Liver (tissue), 9 donors: Measurements from ENCODE around the gene SLC38A4. TPM values are rescaled to one million over a fixed set of nuclear protein-coding genes. Genes with fewer than 3 reads are reported as not detected.

ENCODE experiments used
- DNase-seq: peaks from one replicate; pipeline ENCODE4 v3.0.0-alpha.2; 2017; ENCODE audit warnings: low spot score
- H3K27ac ChIP-seq, 2 donors: one replicate each; pipeline ENCODE4 v1.7.0; 2013; ENCODE audit warnings: inconsistent platforms in 2 of 2, low read length in 2 of 2, control low read depth in 1 of 2, low read depth in 1 of 2, mild to moderate bottlenecking in 1 of 2
- H3K27me3 ChIP-seq, 4 donors: one replicate each; pipeline versions ENCODE4 v1.6.1 to v1.7.0; 2013; ENCODE audit warnings: low read length in 3 of 4, inconsistent platforms in 1 of 4, mild to moderate bottlenecking in 1 of 4, moderate library complexity in 1 of 4; ENCODE audit not compliant: control insufficient read depth in 4 of 4, insufficient read depth in 4 of 4
- H3K36me3 ChIP-seq, 4 donors: one replicate each; pipeline versions ENCODE4 v1.6.1 to v1.7.0; 2013; ENCODE audit warnings: low read length in 3 of 4, mild to moderate bottlenecking in 3 of 4, low read depth in 1 of 4, moderate library complexity in 1 of 4; ENCODE audit not compliant: control insufficient read depth in 4 of 4, insufficient read depth in 3 of 4
- H3K4me1 ChIP-seq, 4 donors: one replicate each; pipeline versions ENCODE4 v1.6.1 to v1.7.0; 2013; ENCODE audit warnings: low read length in 3 of 4, mild to moderate bottlenecking in 3 of 4, moderate library complexity in 1 of 4; ENCODE audit not compliant: control insufficient read depth in 4 of 4, insufficient read depth in 4 of 4
- H3K4me3 ChIP-seq, 3 donors: one replicate each; pipeline versions ENCODE4 v1.6.1 to v1.7.0; 2013; ENCODE audit warnings: low read length in 3 of 3, control low read depth in 1 of 3, low read depth in 1 of 3, mild to moderate bottlenecking in 1 of 3
- H3K9ac ChIP-seq, 2 donors: one replicate each; pipeline ENCODE4 v1.7.0; 2013; ENCODE audit warnings: low read length in 2 of 2, mild to moderate bottlenecking in 2 of 2, moderate library complexity in 2 of 2, control low read depth in 1 of 2, low read depth in 1 of 2
- H3K9me3 ChIP-seq, 4 donors: one replicate each; pipeline versions ENCODE4 v1.6.1 to v1.7.0; 2013; ENCODE audit warnings: low read length in 3 of 4; ENCODE audit not compliant: control insufficient read depth in 4 of 4
- ATF3 ChIP-seq: IDR thresholded peaks from 2 replicates; pipeline ENCODE4 v1.6.1; 2016; ENCODE audit warnings: antibody characterized with exemption
- EGR1 ChIP-seq, 2 donors: IDR thresholded peaks; 2 replicates each; pipeline ENCODE4 v1.6.1; 2016 to 2018; ENCODE audit warnings: antibody characterized with exemption in 2 of 2, low read depth in 2 of 2
- FOXA1 ChIP-seq: IDR thresholded peaks from 2 replicates; pipeline ENCODE4 v1.6.1; 2016; ENCODE audit warnings: antibody characterized with exemption
- FOXA2 ChIP-seq: IDR thresholded peaks from 2 replicates; pipeline ENCODE4 v1.6.1; 2016; ENCODE audit warnings: antibody characterized with exemption
- GABPA ChIP-seq, 2 donors: IDR thresholded peaks in 1 of 2; conservative IDR thresholded peaks in 1 of 2; 2 replicates each; pipeline ENCODE4 v1.6.1; 2016; ENCODE audit warnings: antibody characterized with exemption in 2 of 2, mild to moderate bottlenecking in 1 of 2, moderate library complexity in 1 of 2
- HNF4A ChIP-seq, 2 donors: conservative IDR thresholded peaks; 2 replicates each; pipeline ENCODE4 v1.6.1; 2016; ENCODE audit warnings: antibody characterized with exemption in 2 of 2, mild to moderate bottlenecking in 2 of 2
- HNF4G ChIP-seq: IDR thresholded peaks from 2 replicates; pipeline ENCODE4 v1.6.1; 2016; ENCODE audit warnings: antibody characterized with exemption
- JUND ChIP-seq, 2 donors: IDR thresholded peaks; 2 replicates each; pipeline ENCODE4 v1.6.1; 2016; ENCODE audit warnings: antibody characterized with exemption in 2 of 2
- NR2F2 ChIP-seq: IDR thresholded peaks from 2 replicates; pipeline ENCODE4 v1.6.1; 2016; ENCODE audit warnings: antibody characterized with exemption
- RAD21 ChIP-seq, 2 donors: IDR thresholded peaks; 2 replicates each; pipeline ENCODE4 v1.6.1; 2016; ENCODE audit warnings: antibody characterized with exemption in 2 of 2, mild to moderate bottlenecking in 2 of 2
- REST ChIP-seq: IDR thresholded peaks from 2 replicates; pipeline ENCODE4 v1.6.1; 2016; ENCODE audit warnings: antibody characterized with exemption, mild to moderate bottlenecking
- RXRA ChIP-seq, 2 donors: IDR thresholded peaks; 2 replicates each; pipeline ENCODE4 v1.6.1; 2017 to 2018; ENCODE audit warnings: antibody characterized with exemption in 2 of 2, mild to moderate bottlenecking in 1 of 2
- SP1 ChIP-seq: IDR thresholded peaks from 2 replicates; pipeline ENCODE4 v1.6.1; 2018; ENCODE audit warnings: antibody characterized with exemption, mild to moderate bottlenecking
- TAF1 ChIP-seq: conservative IDR thresholded peaks from 2 replicates; pipeline ENCODE4 v1.6.1; 2016; ENCODE audit warnings: antibody characterized with exemption, mild to moderate bottlenecking
- YY1 ChIP-seq: IDR thresholded peaks from 2 replicates; pipeline ENCODE4 v1.6.1; 2016; ENCODE audit warnings: antibody characterized with exemption, mild to moderate bottlenecking
- ZBTB33 ChIP-seq: IDR thresholded peaks from 2 replicates; pipeline ENCODE4 v1.6.1; 2016; ENCODE audit warnings: antibody characterized with exemption
- WGBS: extraction: QIAGEN DNeasy Blood & Tissue Kit; methylation state at CpG from one replicate; pipeline ENCODE4 v1.1.7; 2013; 5-methylcytosine and 5-hydroxymethylcytosine counted together
- polyA plus RNA-seq, 2 donors: library from polyadenylated mRNA; stranded (reverse) in 1 of 2; unstranded in 1 of 2; fragments of 200-250 nt in 1 of 2; fragments of >200 nt in 1 of 2; fragmentation: Nextera tagmentation in 1 of 2; extraction: Ambion mirVana in 1 of 2; gene quantifications; one replicate each; pipeline versions ENCODE4 v1.2.1 to v1.2.3, GENCODE V29; 2013 to 2015
- total RNA-seq, 2 donors: library from RNA; depleted of rRNA; stranded (reverse); fragments of >200 nt; gene quantifications; one replicate each; pipeline ENCODE4 v1.2.3, GENCODE V29; 2014
- TF ChIP-seq, protein P1 (sequence below): fragments of 150-350 bp; IDR thresholded peaks from 2 replicates; pipeline ENCODE4 v1.5.1; 2017; ENCODE audit warnings: improper control_type of control experiment, low read depth, low read length; ENCODE audit not compliant: missing input control
- TF ChIP-seq, protein P2 (sequence below): IDR thresholded peaks from 2 replicates; pipeline ENCODE4 v1.6.1; 2016; ENCODE audit warnings: antibody characterized with exemption
- donor health status: healthy.
- donor health status: healthy.
- donor health status: healthy.
- donor health status: healthy.
- donor health status: healthy.

SLC38A4 gene
- total and polyA plus RNA-seq, 4 donors = 92.0 to 389 (median 169) TPM

DNA sequence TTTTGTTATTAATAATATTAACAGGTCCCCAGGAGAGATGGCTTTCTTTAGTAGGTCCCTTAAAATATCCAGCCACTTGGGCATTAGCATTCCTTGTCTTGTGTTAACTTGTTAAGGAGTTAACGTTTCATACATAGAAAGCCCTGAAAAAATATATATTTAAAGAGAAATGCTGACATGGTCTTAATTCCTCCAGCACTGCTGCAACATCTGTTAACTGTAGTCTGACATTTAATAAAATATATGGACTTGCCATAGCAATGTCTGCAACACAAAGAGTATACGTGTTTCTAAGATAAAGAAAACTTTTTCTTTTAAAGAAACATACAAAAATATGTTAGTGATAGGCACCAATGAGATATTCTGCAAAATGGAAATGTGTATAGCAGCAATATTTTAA is 10.0 kb downstream of the SLC38A4 start:
- DNase-seq = no peak
- no peaks in the 10 kb centered on the region for H3K9me3 ChIP-seq
- H3K4me1 ChIP-seq = peaks cover 4 to 52% (median 41%) of the 10 kb centered on the region in 4 donors
- H3K27me3 ChIP-seq = no peaks in the 10 kb centered on the region
- no peaks in the 10 kb centered on the region for H3K36me3 ChIP-seq
- H3K27ac ChIP-seq = no peak overlapping the region
- no peak overlapping the region for H3K9ac ChIP-seq
- no peak overlapping the region for H3K4me3 ChIP-seq
- TF ChIP-seq RAD21 (IDR thresholded peaks at IDR 0.05) = no peak
- TF ChIP-seq TAF1 = no peak
- 72% methylated on average over 2 of the region's 2 CpGs for WGBS

GRCh38 chr12:46814143-46814542 is 11.7 kb downstream of the SLC38A4 start:
- 38% methylated on average over 2 of the region's 2 CpGs for WGBS
- H3K27me3 ChIP-seq = no peaks in the 10 kb centered on the region
- peaks cover 6 to 61% (median 51%) of the 10 kb centered on the region in 4 donors for H3K4me1 ChIP-seq
- H3K36me3 ChIP-seq = no peaks in the 10 kb centered on the region
- no peak overlapping the region for H3K9ac ChIP-seq
- DNase-seq = no peak
- H3K4me3 ChIP-seq = no peak overlapping the region
- TF ChIP-seq HNF4A (conservative IDR thresholded peaks at IDR 0.05) (peak; percentile 79 to 85), YY1 (peak; percentile 65), RAD21 (IDR thresholded peaks at IDR 0.05) (peak; percentile 35 to 44), NR2F2 (peak; percentile 75), FOXA1 (peak; percentile 88), TAF1 (no peak), ATF3 (peak; percentile 15), GABPA (IDR thresholded peaks at IDR 0.05 in 1 of 2, conservative IDR thresholded peaks at IDR 0.05 in 1 of 2) (no peak), RXRA (IDR thresholded peaks at IDR 0.05) (peak; percentile 87 to 94), EGR1 (IDR thresholded peaks at IDR 0.05; ENCODE audit: low read depth in 2 of 2) (peak in 1 of 2 donors; percentile 11), JUND (IDR thresholded peaks at IDR 0.05) (peak in 1 of 2 donors; percentile 65), FOXA2 (peak; percentile 97), HNF4G (no peak), SP1 (peak; percentile 75), REST (peak; percentile 52), ZBTB33 (peak; percentile 66)
- TF ChIP-seq, protein P1, sequence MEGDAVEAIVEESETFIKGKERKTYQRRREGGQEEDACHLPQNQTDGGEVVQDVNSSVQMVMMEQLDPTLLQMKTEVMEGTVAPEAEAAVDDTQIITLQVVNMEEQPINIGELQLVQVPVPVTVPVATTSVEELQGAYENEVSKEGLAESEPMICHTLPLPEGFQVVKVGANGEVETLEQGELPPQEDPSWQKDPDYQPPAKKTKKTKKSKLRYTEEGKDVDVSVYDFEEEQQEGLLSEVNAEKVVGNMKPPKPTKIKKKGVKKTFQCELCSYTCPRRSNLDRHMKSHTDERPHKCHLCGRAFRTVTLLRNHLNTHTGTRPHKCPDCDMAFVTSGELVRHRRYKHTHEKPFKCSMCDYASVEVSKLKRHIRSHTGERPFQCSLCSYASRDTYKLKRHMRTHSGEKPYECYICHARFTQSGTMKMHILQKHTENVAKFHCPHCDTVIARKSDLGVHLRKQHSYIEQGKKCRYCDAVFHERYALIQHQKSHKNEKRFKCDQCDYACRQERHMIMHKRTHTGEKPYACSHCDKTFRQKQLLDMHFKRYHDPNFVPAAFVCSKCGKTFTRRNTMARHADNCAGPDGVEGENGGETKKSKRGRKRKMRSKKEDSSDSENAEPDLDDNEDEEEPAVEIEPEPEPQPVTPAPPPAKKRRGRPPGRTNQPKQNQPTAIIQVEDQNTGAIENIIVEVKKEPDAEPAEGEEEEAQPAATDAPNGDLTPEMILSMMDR = no peak
- TF ChIP-seq, protein P2, sequence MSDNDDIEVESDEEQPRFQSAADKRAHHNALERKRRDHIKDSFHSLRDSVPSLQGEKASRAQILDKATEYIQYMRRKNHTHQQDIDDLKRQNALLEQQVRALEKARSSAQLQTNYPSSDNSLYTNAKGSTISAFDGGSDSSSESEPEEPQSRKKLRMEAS = peak; percentile 77
- peak overlapping the region; percentile 52 to 82 for H3K27ac ChIP-seq
- H3K9me3 ChIP-seq = no peaks in the 10 kb centered on the region
